Liver (tissue), 3 donors: ENCODE results near the gene SETD5.
"Not testable (repeated sequence)": the region's sequence is repeated elsewhere in the genome, so short reads cannot be mapped to it uniquely, and the experiment has no call there.

Source experiments
- ATF3 ChIP-seq: IDR thresholded peaks from 2 replicates; pipeline ENCODE4 v1.6.1; 2016; ENCODE audit warnings: antibody characterized with exemption
- CTCF ChIP-seq: fragments of 150-350 bp; IDR thresholded peaks from 2 replicates; pipeline ENCODE4 v1.5.1; 2017; ENCODE audit warnings: improper control_type of control experiment, low read depth, low read length; ENCODE audit not compliant: missing input control
- EGR1 ChIP-seq, 2 donors: IDR thresholded peaks; 2 replicates each; pipeline ENCODE4 v1.6.1; 2016 to 2018; ENCODE audit warnings: antibody characterized with exemption in 2 of 2, low read depth in 2 of 2
- FOXA1 ChIP-seq: IDR thresholded peaks from 2 replicates; pipeline ENCODE4 v1.6.1; 2016; ENCODE audit warnings: antibody characterized with exemption
- GABPA ChIP-seq, 2 donors: IDR thresholded peaks in 1 of 2; conservative IDR thresholded peaks in 1 of 2; 2 replicates each; pipeline ENCODE4 v1.6.1; 2016; ENCODE audit warnings: antibody characterized with exemption in 2 of 2, mild to moderate bottlenecking in 1 of 2, moderate library complexity in 1 of 2
- JUND ChIP-seq, 2 donors: IDR thresholded peaks; 2 replicates each; pipeline ENCODE4 v1.6.1; 2016; ENCODE audit warnings: antibody characterized with exemption in 2 of 2
- MAX ChIP-seq: IDR thresholded peaks from 2 replicates; pipeline ENCODE4 v1.6.1; 2016; ENCODE audit warnings: antibody characterized with exemption
- RAD21 ChIP-seq, 2 donors: IDR thresholded peaks; 2 replicates each; pipeline ENCODE4 v1.6.1; 2016; ENCODE audit warnings: antibody characterized with exemption in 2 of 2, mild to moderate bottlenecking in 2 of 2
- REST ChIP-seq: IDR thresholded peaks from 2 replicates; pipeline ENCODE4 v1.6.1; 2016; ENCODE audit warnings: antibody characterized with exemption, mild to moderate bottlenecking
- RXRA ChIP-seq, 2 donors: IDR thresholded peaks; 2 replicates each; pipeline ENCODE4 v1.6.1; 2017 to 2018; ENCODE audit warnings: antibody characterized with exemption in 2 of 2, mild to moderate bottlenecking in 1 of 2
- SP1 ChIP-seq: IDR thresholded peaks from 2 replicates; pipeline ENCODE4 v1.6.1; 2018; ENCODE audit warnings: antibody characterized with exemption, mild to moderate bottlenecking
- TAF1 ChIP-seq: conservative IDR thresholded peaks from 2 replicates; pipeline ENCODE4 v1.6.1; 2016; ENCODE audit warnings: antibody characterized with exemption, mild to moderate bottlenecking
- YY1 ChIP-seq: IDR thresholded peaks from 2 replicates; pipeline ENCODE4 v1.6.1; 2016; ENCODE audit warnings: antibody characterized with exemption, mild to moderate bottlenecking
- ZBTB33 ChIP-seq: IDR thresholded peaks from 2 replicates; pipeline ENCODE4 v1.6.1; 2016; ENCODE audit warnings: antibody characterized with exemption
- donor health status: healthy.
- donor health status: healthy.

GRCh38 chr3:9494036-9494435 is 96.6 kb downstream of the SETD5 start:
- not testable (repeated sequence) for TF ChIP-seq CTCF; SP1; RAD21 (IDR thresholded peaks at IDR 0.05); TAF1; YY1; GABPA (IDR thresholded peaks at IDR 0.05 in 1 of 2, conservative IDR thresholded peaks at IDR 0.05 in 1 of 2); ZBTB33; JUND (IDR thresholded peaks at IDR 0.05); ATF3; FOXA1; REST; EGR1 (IDR thresholded peaks at IDR 0.05; ENCODE audit: low read depth in 2 of 2); RXRA (IDR thresholded peaks at IDR 0.05); MAX
